H9 (cell line): ENCODE data around the gene MYOZ2. TPM values are rescaled to one million over a fixed set of nuclear protein-coding genes. Genes with fewer than 3 reads are reported as not detected.

Source experiments
- DNase-seq: peaks from one replicate; pipeline ENCODE4 v3.0.0-alpha.2; 2017
- H2AFZ ChIP-seq: one replicate; pipeline ENCODE4 v1.6.1; 2013; ENCODE audit warnings: mild to moderate bottlenecking, low read length, control low read depth, moderate library complexity
- H2AK5ac ChIP-seq: 2 replicates; pipeline ENCODE4 v1.6.1; 2013; ENCODE audit warnings: low read length, control low read depth, mixed read lengths; ENCODE audit not compliant: insufficient read length
- H2BK120ac ChIP-seq: one replicate; pipeline ENCODE4 v1.6.1; 2013; ENCODE audit warnings: low read depth, mild to moderate bottlenecking, low read length, control low read depth, inconsistent platforms; ENCODE audit not compliant: poor library complexity, severe bottlenecking
- H2BK12ac ChIP-seq: 2 replicates; pipeline ENCODE4 v1.6.1; 2013; ENCODE audit warnings: low read length, control low read depth, mixed read lengths, low read depth; ENCODE audit not compliant: insufficient read length
- H2BK15ac ChIP-seq: 2 replicates; pipeline ENCODE4 v1.6.1; 2013; ENCODE audit warnings: low read depth, low read length, control low read depth
- H2BK20ac ChIP-seq: one replicate; pipeline ENCODE4 v1.6.1; 2013; ENCODE audit warnings: low read depth, mild to moderate bottlenecking, low read length, control low read depth, inconsistent platforms; ENCODE audit not compliant: poor library complexity, severe bottlenecking
- H2BK5ac ChIP-seq: 2 replicates; pipeline ENCODE4 v1.6.1; 2013; ENCODE audit warnings: low read length, control low read depth, mixed read lengths; ENCODE audit not compliant: insufficient read length
- H3K14ac ChIP-seq: 2 replicates; pipeline ENCODE4 v1.6.1; 2013; ENCODE audit warnings: low read length, control low read depth; ENCODE audit not compliant: insufficient read depth
- H3K18ac ChIP-seq: 2 replicates; pipeline ENCODE4 v1.6.1; 2013; ENCODE audit warnings: low read depth, mild to moderate bottlenecking, mixed read lengths, low read length, control low read depth; ENCODE audit not compliant: insufficient read length
- H3K23ac ChIP-seq: 2 replicates; pipeline ENCODE4 v1.6.1; 2013; ENCODE audit warnings: low read length, control low read depth, mixed read lengths, low read depth; ENCODE audit not compliant: insufficient read length
- H3K23me2 ChIP-seq: 2 replicates; pipeline ENCODE4 v1.6.1; 2013; ENCODE audit warnings: low read depth, mild to moderate bottlenecking, mixed read lengths, low read length, control low read depth; ENCODE audit not compliant: insufficient read length, poor library complexity, severe bottlenecking
- H3K27ac ChIP-seq: 2 replicates; pipeline ENCODE4 v1.5.1; 2013; ENCODE audit warnings: low read length, control low read depth, mixed read lengths, low read depth; ENCODE audit not compliant: insufficient read length
- H3K27me3 ChIP-seq: 2 replicates; pipeline ENCODE4 v1.6.1; 2013; ENCODE audit warnings: low read length, control low read depth, inconsistent platforms; ENCODE audit not compliant: insufficient read depth
- H3K4ac ChIP-seq: 2 replicates; pipeline ENCODE4 v1.6.1; 2013; ENCODE audit warnings: low read depth, mild to moderate bottlenecking, control low read depth, inconsistent platforms, low read length, moderate library complexity
- H3K4me1 ChIP-seq: 2 replicates; pipeline ENCODE4 v1.6.1; 2013; ENCODE audit warnings: low read length, control low read depth, inconsistent platforms; ENCODE audit not compliant: insufficient read depth
- H3K4me2 ChIP-seq: 2 replicates; pipeline ENCODE4 v1.6.1; 2013; ENCODE audit warnings: low read length, control low read depth, mixed read lengths; ENCODE audit not compliant: insufficient read length, insufficient read depth
- H3K56ac ChIP-seq: 2 replicates; pipeline ENCODE4 v1.6.1; 2013; ENCODE audit warnings: low read depth, mild to moderate bottlenecking, mixed read lengths, low read length, control low read depth; ENCODE audit not compliant: insufficient read length
- H3K79me1 ChIP-seq: 2 replicates; pipeline ENCODE4 v1.6.1; 2013; ENCODE audit warnings: low read depth, mild to moderate bottlenecking, moderate library complexity, low read length, control low read depth, inconsistent platforms; ENCODE audit not compliant: insufficient read depth, poor library complexity, severe bottlenecking
- H3K79me2 ChIP-seq: 2 replicates; pipeline ENCODE4 v1.6.1; 2013; ENCODE audit warnings: low read length, control low read depth, inconsistent platforms; ENCODE audit not compliant: insufficient read depth
- H3K9ac ChIP-seq: 2 replicates; pipeline ENCODE4 v1.6.1; 2013; ENCODE audit warnings: low read length, control low read depth, mixed read lengths; ENCODE audit not compliant: insufficient read length; ENCODE audit errors: extremely low read depth
- H3K9me3 ChIP-seq: one replicate; pipeline ENCODE4 v1.6.1; 2013; ENCODE audit warnings: low read depth, low read length, inconsistent platforms; ENCODE audit not compliant: control insufficient read depth
- H3T11ph ChIP-seq: one replicate; pipeline ENCODE4 v1.6.1; 2013; ENCODE audit warnings: mild to moderate bottlenecking, low read length, control low read depth, inconsistent platforms
- H4K20me1 ChIP-seq: one replicate; pipeline ENCODE4 v1.6.1; 2013; ENCODE audit not compliant: control insufficient read depth, insufficient read length, insufficient read depth
- H4K5ac ChIP-seq: 2 replicates; pipeline ENCODE4 v1.6.1; 2013; ENCODE audit warnings: low read depth, mild to moderate bottlenecking, mixed read lengths, low read length, control low read depth; ENCODE audit not compliant: insufficient read length
- H4K8ac ChIP-seq: replicated peaks from 2 replicates; pipeline ENCODE4 v1.6.1; 2013; ENCODE audit warnings: low read length, control low read depth, mixed read lengths, low read depth; ENCODE audit not compliant: insufficient read length
- H4K91ac ChIP-seq: 2 replicates; pipeline ENCODE4 v1.6.1; 2013; ENCODE audit warnings: low read depth, mild to moderate bottlenecking, moderate library complexity, mixed read lengths, low read length, control low read depth; ENCODE audit not compliant: insufficient read length
- H3K27ac Mint-ChIP-seq, 3 experiments: 2 replicates in 2 of 3; 3 replicates in 1 of 3; pipeline ENCODE4 v1.8.0; 2020 to 2021; ENCODE audit warnings: mixed read lengths in 3 of 3, mild to moderate bottlenecking in 1 of 3, moderate library complexity in 1 of 3
- H3K27me3 Mint-ChIP-seq: 2 replicates; pipeline ENCODE4 v1.8.0; 2021; ENCODE audit warnings: low read depth, mild to moderate bottlenecking, moderate library complexity, mixed read lengths
- H3K36me3 Mint-ChIP-seq, 3 experiments: 2 replicates in 2 of 3; 3 replicates in 1 of 3; pipeline ENCODE4 v1.8.0; 2020 to 2021; ENCODE audit warnings: low read depth in 3 of 3, mixed read lengths in 3 of 3; ENCODE audit not compliant: insufficient read depth in 1 of 3
- H3K4me1 Mint-ChIP-seq, 2 experiments: 2 replicates each; pipeline ENCODE4 v1.8.0; 2020; ENCODE audit warnings: mixed read lengths in 2 of 2
- H3K4me3 Mint-ChIP-seq, 2 experiments: 2 replicates in 1 of 2; 3 replicates in 1 of 2; pipeline ENCODE4 v1.8.0; 2020 to 2021; ENCODE audit warnings: mild to moderate bottlenecking in 2 of 2, mixed read lengths in 2 of 2, moderate library complexity in 1 of 2
- H3K9me3 Mint-ChIP-seq, 2 experiments: 2 replicates in 1 of 2; 3 replicates in 1 of 2; pipeline ENCODE4 v1.8.0; 2020; ENCODE audit warnings: mild to moderate bottlenecking in 2 of 2, mixed read lengths in 2 of 2, moderate library complexity in 1 of 2
- total RNA-seq: library from RNA; stranded (reverse); gene quantifications from 2 replicates; pipeline ENCODE4 v1.2.1, GENCODE V29; 2021
- TF ChIP-seq, protein P1 (sequence below): fragments of 200-600 bp; sonication (generic); conservative IDR thresholded peaks from 3 replicates; pipeline ENCODE4 v1.8.0; 2021; ENCODE audit warnings: antibody characterized with exemption, mild to moderate bottlenecking

MYOZ2 gene
- total RNA-seq, 1 experiment from 2014 or later, result not detected

GRCh38 chr4:119233191-119233590, 97.6 kb downstream of the MYOZ2 start:
- H3K27me3 ChIP-seq, result no peaks in the 10 kb centered on the region
- Mint-ChIP-seq H3K36me3 (peaks cover 3 to 13% (median 3%) of the 10 kb centered on the region in 3 experiments; a peak in 4 of 7 replicates), H3K4me1 (peaks cover 6 to 11% of the 10 kb centered on the region in 2 experiments), H3K27me3 (no peaks in the 10 kb centered on the region), H3K4me3 (no peak overlapping the region), H3K27ac (no peak overlapping the region), H3K9me3 (no peaks in the 10 kb centered on the region)
- no peaks in the 10 kb centered on the region for H3K9me3 ChIP-seq
- no peaks in the 10 kb centered on the region for H3K79me1 ChIP-seq
- H2BK20ac ChIP-seq, result no peak overlapping the region
- no peak overlapping the region for H3K27ac ChIP-seq
- no peak overlapping the region for H2AFZ ChIP-seq
- H2BK120ac ChIP-seq, result no peak overlapping the region
- no peak overlapping the region for H4K8ac ChIP-seq
- no peaks in the 10 kb centered on the region for H4K20me1 ChIP-seq
- H3K23ac ChIP-seq, result no peak overlapping the region
- H3K4me1 ChIP-seq, result 0 out of 2 replicates have a peak, but pooled peaks cover 1% of the 10 kb centered on the region
- no peak overlapping the region for H3K4me2 ChIP-seq
- no peaks in the 10 kb centered on the region for H3K79me2 ChIP-seq
- no peak overlapping the region for H4K91ac ChIP-seq
- H2BK15ac ChIP-seq, result no peak overlapping the region
- H3K14ac ChIP-seq, result no peak overlapping the region
- H4K5ac ChIP-seq, result no peak overlapping the region
- TF ChIP-seq, protein P1, sequence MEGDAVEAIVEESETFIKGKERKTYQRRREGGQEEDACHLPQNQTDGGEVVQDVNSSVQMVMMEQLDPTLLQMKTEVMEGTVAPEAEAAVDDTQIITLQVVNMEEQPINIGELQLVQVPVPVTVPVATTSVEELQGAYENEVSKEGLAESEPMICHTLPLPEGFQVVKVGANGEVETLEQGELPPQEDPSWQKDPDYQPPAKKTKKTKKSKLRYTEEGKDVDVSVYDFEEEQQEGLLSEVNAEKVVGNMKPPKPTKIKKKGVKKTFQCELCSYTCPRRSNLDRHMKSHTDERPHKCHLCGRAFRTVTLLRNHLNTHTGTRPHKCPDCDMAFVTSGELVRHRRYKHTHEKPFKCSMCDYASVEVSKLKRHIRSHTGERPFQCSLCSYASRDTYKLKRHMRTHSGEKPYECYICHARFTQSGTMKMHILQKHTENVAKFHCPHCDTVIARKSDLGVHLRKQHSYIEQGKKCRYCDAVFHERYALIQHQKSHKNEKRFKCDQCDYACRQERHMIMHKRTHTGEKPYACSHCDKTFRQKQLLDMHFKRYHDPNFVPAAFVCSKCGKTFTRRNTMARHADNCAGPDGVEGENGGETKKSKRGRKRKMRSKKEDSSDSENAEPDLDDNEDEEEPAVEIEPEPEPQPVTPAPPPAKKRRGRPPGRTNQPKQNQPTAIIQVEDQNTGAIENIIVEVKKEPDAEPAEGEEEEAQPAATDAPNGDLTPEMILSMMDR, result no peak
- H3K56ac ChIP-seq, result no peak overlapping the region
- no peak overlapping the region for H3K9ac ChIP-seq
- H3T11ph ChIP-seq, result no peak overlapping the region
- no peak for DNase-seq
- no peak overlapping the region for H3K18ac ChIP-seq
- H2BK12ac ChIP-seq, result no peak overlapping the region
- H3K4ac ChIP-seq, result no peak overlapping the region
- no peaks in the 10 kb centered on the region for H3K23me2 ChIP-seq
- no peak overlapping the region for H2BK5ac ChIP-seq
- no peak overlapping the region for H2AK5ac ChIP-seq
